COLO829 (cell line): ENCODE data around the gene NEU4.
"Not testable (repeated sequence)": the region's sequence is repeated elsewhere in the genome, so short reads cannot be mapped to it uniquely, and the experiment has no call there.

Experiments
- DNase-seq: peaks from one replicate; pipeline ENCODE4 v3.0.0; 2012; ENCODE audit warnings: low spot score

Gene NEU4

DNA sequence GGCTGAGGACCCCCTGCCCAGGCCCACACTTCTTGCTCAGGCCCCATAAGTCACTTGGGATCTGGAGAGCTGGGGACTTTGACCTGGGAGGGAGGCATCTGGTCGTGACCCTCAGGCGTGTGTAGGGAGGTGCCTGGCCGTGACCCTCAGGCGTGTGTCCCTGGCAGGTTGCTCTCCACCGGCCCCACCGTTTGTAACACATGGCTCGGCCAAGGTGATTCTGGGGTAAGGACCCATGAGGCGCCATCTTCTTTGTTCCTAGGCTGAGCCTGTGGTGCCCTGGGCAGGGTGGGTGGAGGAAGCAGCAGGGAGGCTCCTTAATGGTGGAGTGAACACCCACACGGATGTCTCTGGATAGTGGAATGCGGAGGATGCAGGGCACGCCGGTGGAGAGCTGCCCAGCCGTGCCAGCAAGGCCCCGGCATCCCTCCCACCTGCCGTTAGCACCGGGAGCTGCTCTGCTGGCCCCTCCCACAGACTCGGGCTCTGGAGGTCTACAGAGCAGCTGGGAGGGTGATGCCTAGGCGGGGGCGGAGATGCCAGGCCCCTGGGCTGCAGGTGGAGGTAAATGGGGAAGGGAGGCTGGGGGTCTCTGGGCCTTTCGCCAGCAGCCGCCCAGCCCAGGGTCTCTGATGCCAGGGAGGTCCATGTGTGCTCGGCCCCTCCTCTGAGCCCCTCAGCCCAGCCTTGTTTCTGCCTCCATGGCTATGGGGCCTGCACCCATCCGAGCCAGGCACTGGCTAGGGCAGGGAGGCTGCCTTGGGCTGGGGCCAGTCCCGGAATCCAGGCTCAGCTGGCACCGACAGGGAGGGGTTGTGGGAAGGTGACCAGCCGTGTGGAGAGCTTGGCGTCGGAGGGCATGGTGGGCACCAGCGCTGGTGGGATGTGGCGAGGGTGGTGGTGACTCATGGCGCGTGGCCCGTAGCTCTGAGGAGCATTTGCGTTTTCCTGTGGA is 33.5 kb upstream of the NEU4 start:
- no peak for DNase-seq

- no peak for DNase-seq
Observed at GRCh38 chr2:241776336-241777169, 32.4 kb upstream of the NEU4 start, which contains the start of gene GAL3ST2. TSS of gene GAL3ST2 (plus strand) at chr2:241776822. CDS start at chr2:241776956, 134 bp downstream.

GRCh38 chr2:241777170-241777685 is 31.8 kb upstream of the NEU4 start:
- DNase-seq: no peak

- no peak for DNase-seq
Observed at GRCh38 chr2:241777686-241778627, 31.0 kb upstream of the NEU4 start.

DNA sequence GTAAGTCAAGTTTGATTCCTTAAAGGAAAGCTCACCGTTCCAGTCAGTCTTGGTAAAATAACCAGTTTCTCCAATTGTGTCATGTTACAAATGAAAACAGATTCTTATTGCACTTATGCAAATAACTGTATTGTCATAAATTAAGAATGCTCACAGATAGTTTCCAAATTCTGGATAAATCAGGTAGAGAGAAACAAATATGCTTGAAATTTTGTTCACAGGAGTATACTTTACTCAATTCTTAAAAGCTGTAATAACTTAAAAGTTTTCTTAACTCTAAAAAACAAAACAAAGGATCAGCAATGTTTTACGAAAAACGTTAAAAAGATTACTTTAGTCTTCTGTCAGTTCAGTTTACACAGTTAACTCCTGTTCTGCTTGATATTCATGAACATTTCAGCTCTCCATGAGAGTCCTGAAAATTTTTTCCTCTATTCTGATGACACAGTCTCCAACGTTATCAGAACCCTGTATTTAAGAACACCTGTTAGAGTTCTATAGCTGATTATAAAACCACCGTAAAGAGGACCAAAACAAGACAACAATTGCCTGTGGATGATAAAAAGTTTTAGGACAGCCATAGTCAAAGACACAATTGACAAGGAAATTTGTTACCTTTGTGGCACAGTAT is 27.9 kb upstream of the NEU4 start:
- DNase-seq: no peak

GRCh38 chr2:241782053-241782452 is 26.9 kb upstream of the NEU4 start:
- not testable (repeated sequence) for DNase-seq

DNA sequence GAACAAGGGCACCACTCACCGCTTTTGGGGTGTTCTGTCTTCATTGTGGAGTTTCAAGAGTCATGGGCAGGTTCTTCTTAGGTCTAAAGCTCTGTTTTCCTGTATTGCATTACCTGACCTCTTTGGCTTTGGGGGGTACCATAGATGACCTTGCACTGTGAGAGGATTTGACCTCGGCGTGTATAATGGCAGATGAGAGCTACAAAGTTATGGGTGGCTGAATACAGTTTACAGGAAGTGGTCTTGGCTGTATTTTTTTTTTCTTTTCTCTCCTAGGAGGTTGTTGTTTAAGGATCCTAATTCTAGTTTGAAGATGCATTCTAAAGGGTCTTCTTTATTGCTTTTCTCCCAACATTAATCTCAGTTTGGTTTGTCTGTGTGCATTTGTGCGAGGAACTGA is 20.9 kb upstream of the NEU4 start:
- no peak for DNase-seq

DNA sequence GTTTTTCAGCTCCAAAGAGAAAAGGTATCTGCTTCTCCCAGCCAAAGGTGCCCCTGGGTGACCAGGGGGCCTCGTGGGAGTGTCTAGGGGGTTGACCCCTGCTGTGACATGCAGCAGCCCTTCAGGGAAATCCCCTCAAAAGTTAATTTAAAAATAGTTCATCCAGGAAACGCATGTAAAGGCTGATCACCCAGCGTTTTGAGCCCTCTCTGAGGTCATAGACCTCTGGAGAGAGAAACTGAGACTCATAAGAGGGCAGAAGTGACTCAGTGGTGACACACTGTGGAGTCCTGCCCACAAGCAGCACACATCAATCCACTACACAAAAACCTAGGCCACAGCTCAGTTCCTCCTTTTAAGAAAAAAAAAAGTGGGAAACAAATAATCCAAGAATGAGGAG is 20.4 kb upstream of the NEU4 start:
- DNase-seq: no peak

DNA sequence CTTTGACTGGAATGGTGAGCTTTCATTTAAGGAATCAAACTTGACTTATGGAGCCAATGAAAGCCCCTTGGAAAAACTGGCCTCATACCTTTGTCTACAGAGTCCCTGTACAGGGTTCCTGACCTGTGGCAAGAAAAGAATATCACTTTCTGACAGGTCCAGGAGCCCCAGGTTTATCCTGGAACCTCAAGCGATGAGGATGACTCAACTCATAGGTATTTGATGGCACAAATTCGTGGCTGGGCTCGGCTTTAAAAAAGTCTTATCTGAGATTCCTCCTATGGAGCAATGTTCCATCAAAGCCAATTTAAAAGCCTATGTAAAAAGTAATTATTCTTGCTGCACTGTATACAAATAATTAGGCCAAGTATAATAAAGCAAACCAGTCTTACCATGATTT is 17.6 kb upstream of the NEU4 start:
- not testable (repeated sequence) for DNase-seq

GRCh38 chr2:241793385-241793784 is 15.6 kb upstream of the NEU4 start:
- DNase-seq: no peak

DNA sequence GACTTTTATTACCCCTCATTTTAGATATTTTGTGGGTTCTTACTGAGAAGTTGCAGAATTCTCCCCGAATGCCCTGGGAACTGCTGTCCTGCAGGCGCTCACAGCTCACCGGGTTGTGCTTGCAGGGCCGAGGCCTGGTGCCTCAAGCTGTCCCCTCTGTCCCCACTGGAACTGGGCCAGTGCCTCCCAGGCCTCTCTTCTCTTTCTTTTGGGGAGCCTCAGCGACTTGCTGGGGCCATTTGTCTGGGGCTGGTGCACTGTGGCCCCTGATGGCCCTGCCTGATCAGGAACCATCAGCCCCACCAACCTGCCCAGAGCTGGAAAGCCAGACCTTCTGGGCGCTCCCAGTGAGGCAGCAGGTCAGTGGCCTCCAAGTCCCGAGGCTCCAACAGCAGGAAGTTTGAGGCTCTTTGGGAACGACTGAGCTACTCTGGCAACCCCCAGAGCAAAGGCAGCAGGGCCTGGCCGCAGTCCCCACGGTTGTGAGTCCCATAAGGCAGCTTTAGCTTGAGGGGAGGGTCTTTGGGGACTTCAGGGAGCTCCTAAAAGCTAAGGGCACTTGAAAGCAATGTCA is 14.7 kb upstream of the NEU4 start:
- no peak for DNase-seq

GRCh38 chr2:241795021-241795999 is 13.7 kb upstream of the NEU4 start:
- no peak for DNase-seq

DNA sequence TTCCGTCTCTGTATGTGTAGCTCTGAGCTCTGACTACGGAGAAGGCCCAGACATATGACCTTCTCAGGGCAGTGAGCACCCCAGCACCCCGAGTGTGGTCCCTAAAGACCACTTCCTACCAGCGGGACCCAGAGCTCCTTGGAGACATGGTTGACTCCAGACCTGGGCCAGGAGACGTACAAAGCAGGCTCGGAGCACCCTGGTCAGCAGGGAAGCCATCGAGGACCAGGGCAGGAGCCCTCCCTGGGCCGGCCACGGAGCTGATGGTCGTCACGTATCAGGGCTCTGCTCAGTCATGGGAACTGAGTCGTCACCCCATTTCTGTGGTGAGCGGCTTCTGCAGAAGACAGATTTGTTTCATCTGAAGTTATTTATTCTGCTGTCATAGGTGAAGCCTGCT is 12.8 kb upstream of the NEU4 start:
- DNase-seq: no peak

DNA sequence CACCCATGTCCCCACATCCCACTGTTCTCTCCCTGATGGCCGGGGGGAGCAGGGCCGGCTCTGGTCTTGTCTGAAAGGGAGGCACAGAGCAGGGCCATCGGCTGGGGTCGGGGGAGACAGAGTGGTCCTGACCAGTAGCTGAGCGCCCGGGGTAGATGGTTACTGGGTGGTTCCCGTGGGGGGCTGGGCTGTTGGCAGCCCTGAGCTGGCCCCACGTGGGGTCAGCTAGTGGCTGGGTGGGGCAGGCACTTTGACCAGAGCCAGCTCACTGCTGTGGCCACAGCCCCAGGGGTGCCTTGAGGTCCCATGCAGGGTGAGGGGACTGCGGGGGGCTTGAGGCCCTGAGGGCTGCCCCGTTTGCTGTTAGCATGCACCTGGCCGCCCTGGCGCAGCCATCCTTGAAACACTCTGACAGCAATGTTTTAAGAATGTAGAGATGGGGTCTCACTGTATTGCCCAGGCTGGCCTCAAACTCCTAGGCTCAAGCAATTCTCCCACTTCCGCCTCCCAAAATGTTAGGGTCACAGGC is 12.3 kb upstream of the NEU4 start:
- no peak for DNase-seq

- no peak for DNase-seq
Observed at GRCh38 chr2:241797441-241798080, 11.4 kb upstream of the NEU4 start.

DNA sequence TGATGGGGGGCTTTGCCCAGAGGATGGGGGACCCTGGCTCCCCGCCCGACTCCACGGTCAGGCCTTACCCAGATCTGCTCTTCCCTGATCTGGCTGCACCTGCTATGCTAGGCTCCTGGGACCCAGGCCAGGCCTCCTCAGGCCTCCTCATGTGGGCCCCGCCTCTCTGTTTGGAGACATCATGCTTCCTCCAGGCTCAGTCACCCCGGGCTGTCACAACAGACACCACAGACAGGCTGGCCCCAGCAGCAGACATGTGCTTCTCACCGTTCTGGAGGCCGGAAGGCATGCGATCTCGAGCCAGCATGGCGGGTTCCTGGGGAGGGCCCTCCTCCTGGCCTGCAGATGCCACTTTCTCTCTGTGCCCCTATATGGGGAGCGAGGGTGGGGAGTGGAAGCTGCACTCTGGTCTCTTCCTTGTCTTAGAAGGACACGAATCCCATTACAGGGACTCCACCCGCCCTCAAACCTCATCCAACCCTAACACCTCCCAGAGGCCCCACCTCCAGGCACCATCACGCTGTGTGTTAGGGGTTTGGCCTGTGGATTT is 10.8 kb upstream of the NEU4 start:
- DNase-seq: no peak

DNA sequence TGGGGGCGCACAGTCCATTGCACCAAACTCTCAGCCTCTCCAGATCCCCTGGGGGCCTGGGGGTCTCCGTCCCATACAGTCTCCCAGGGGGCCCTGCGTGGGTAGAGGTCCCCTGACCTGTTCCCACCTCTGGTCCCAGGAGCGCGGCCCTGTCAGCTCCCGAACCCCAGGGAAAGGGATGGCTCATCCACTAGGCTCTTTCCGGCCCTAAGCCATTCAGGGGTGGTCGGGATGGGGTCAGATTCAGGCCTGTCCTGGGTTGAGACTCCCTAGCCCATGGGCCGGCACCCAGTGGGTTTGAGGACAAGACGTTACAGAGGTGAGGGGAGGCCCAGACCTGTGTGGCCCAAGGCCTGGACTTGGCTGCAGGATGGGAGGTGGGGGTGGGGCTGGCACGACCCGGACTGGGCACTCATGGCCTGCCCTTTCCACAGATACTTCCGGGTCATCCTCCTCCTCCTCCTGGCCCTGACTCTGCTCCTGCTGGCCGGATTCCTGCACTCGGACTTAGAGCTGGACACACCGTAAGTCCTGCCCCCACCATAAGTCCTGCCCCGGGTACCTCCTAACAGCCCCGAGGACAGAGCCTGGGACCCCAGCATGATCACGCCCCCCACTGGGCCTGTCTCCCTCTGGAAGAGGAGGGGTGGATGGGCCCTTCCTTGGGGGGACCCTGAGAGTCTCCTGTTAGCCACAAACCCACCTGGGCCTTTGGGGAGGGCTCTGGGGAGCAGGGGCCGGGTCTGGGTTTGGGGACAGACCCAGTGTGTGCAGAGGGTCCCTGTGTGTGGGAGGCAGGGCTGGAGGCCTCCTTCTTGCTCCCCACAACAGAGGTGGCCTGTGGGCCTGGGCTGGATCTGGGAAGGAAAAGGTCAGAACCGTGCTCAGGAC is 10.1 kb upstream of the NEU4 start:
- DNase-seq: no peak
